Mammary epithelial cell (primary cell): Measurements from ENCODE around the gene TBC1D8B.

ENCODE experiments used
- EZH2 ChIP-seq: IDR thresholded peaks from 2 replicates; pipeline ENCODE4 v1.6.1; 2012; ENCODE audit warnings: low read length, inconsistent platforms, borderline replicate concordance
- TF ChIP-seq, protein P1 (sequence below), 2 donors: IDR thresholded peaks in 1 of 2; conservative IDR thresholded peaks in 1 of 2; 2 replicates each; pipeline ENCODE4 v1.5.1; 2011 to 2012; ENCODE audit warnings: inconsistent platforms in 2 of 2, low read length in 2 of 2, mild to moderate bottlenecking in 2 of 2, control low read depth in 1 of 2, low read depth in 1 of 2; ENCODE audit not compliant: insufficient read depth in 1 of 2; ENCODE audit errors: extremely low read depth in 1 of 2

GRCh38 chrX:106802063-106802387 lies 448 bp upstream of the TBC1D8B start:
- TF ChIP-seq, protein P1, sequence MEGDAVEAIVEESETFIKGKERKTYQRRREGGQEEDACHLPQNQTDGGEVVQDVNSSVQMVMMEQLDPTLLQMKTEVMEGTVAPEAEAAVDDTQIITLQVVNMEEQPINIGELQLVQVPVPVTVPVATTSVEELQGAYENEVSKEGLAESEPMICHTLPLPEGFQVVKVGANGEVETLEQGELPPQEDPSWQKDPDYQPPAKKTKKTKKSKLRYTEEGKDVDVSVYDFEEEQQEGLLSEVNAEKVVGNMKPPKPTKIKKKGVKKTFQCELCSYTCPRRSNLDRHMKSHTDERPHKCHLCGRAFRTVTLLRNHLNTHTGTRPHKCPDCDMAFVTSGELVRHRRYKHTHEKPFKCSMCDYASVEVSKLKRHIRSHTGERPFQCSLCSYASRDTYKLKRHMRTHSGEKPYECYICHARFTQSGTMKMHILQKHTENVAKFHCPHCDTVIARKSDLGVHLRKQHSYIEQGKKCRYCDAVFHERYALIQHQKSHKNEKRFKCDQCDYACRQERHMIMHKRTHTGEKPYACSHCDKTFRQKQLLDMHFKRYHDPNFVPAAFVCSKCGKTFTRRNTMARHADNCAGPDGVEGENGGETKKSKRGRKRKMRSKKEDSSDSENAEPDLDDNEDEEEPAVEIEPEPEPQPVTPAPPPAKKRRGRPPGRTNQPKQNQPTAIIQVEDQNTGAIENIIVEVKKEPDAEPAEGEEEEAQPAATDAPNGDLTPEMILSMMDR (conservative IDR thresholded peaks at IDR 0.05 in 1 of 2, IDR thresholded peaks at IDR 0.05 in 1 of 2; ENCODE audit: extremely low read depth in 1 of 2, insufficient read depth in 1 of 2, low read depth in 1 of 2, low read length in 2 of 2) = no peak
- TF ChIP-seq EZH2 = no peak
